Thoracic aorta (tissue), 2 donors: Measurements from ENCODE around the gene SRSF1. TPM values are rescaled to one million over a fixed set of nuclear protein-coding genes. Genes with fewer than 3 reads are reported as not detected.

Source experiments
- ATAC-seq: fragments of 150-250 bp; one replicate; pipeline ENCODE4 v1.8.0; 2017; ENCODE audit warnings: low read depth; ENCODE audit not compliant: insufficient number of reproducible peaks, low FRiP score
- DNase-seq: peaks from one replicate; pipeline ENCODE4 v3.0.0-alpha.2; 2020; ENCODE audit warnings: low spot score
- H3K27ac ChIP-seq, 2 donors: fragments of 200-600 bp; sonication (generic); 1 replicate in 1 of 2; 2 replicates in 1 of 2; pipeline ENCODE4 v1.5.1; 2016; ENCODE audit warnings: mild to moderate bottlenecking in 2 of 2, moderate library complexity in 2 of 2
- H3K27me3 ChIP-seq: fragments of 200-600 bp; sonication (generic); replicated peaks from 2 replicates; pipeline ENCODE4 v1.6.0; 2016; ENCODE audit warnings: mild to moderate bottlenecking; ENCODE audit not compliant: insufficient read depth
- H3K36me3 ChIP-seq: fragments of 200-600 bp; sonication (generic); one replicate; pipeline ENCODE4 v1.5.1; 2016
- H3K4me1 ChIP-seq, 2 donors: fragments of 200-600 bp; sonication (generic); 1 replicate in 1 of 2; 2 replicates in 1 of 2; pipeline versions ENCODE4 v1.5.1 to v1.6.0; 2016; ENCODE audit warnings: low read depth in 2 of 2, mild to moderate bottlenecking in 1 of 2; ENCODE audit not compliant: control insufficient read depth in 1 of 2
- H3K4me3 ChIP-seq: fragments of 200-600 bp; sonication (generic); 2 replicates; pipeline ENCODE4 v1.5.1; 2016; ENCODE audit warnings: mild to moderate bottlenecking
- H3K9me3 ChIP-seq: fragments of 200-600 bp; sonication (generic); 2 replicates; pipeline ENCODE4 v1.5.1; 2016
- CTCF ChIP-seq: fragments of 200-600 bp; sonication (generic); IDR thresholded peaks from one replicate; pipeline ENCODE4 v1.5.1; 2019; ENCODE audit warnings: antibody characterized with exemption
- total RNA-seq, 2 donors: library from RNA; depleted of rRNA; stranded (reverse); fragments of >200 nt; gene quantifications; one replicate each; pipeline versions ENCODE4 v1.1.0 to v1.2.3, GENCODE V29; 2016

SRSF1 gene
- total RNA-seq, 2 donors from 2014 or later = 132 to 220 TPM

- Histone ChIP-seq H3K36me3 (no peaks in the 10 kb centered on the region), H3K4me1 (peaks cover 32 to 54% of the 10 kb centered on the region in 2 donors), H3K9me3 (no peaks in the 10 kb centered on the region), H3K4me3 (peak overlapping the region; percentile 85), H3K27me3 (no peaks in the 10 kb centered on the region), H3K27ac (peak overlapping the region; percentile 93 to 94)
- peak; percentile 30 for ATAC-seq
- DNase-seq = no peak
- TF ChIP-seq CTCF = no peak
These were observed 20.0 kb downstream of the SRSF1 start for GRCh38 chr17:57986841-57987580.

GRCh38 chr17:57985675-57985974 is 21.4 kb downstream of the SRSF1 start:
- Histone ChIP-seq H3K27ac (no peak overlapping the region), H3K9me3 (no peaks in the 10 kb centered on the region), H3K4me3 (peak overlapping the region; percentile 34), H3K27me3 (no peaks in the 10 kb centered on the region), H3K36me3 (peaks cover under 1% of the 10 kb centered on the region), H3K4me1 (peaks cover 32 to 60% of the 10 kb centered on the region in 2 donors)
- no peak for TF ChIP-seq CTCF
- ATAC-seq (no peak), DNase-seq (no peak)

GRCh38 chr17:57984936-57985674 is 21.9 kb downstream of the SRSF1 start:
- no peak overlapping the region for H3K27ac ChIP-seq
- peak overlapping the region; percentile 34 for H3K4me3 ChIP-seq
- H3K4me1 ChIP-seq = peaks cover 32 to 60% of the 10 kb centered on the region in 2 donors

GRCh38 chr17:57984261-57984890 is 22.7 kb downstream of the SRSF1 start:
- H3K27ac ChIP-seq = no peak overlapping the region
- peaks cover 32 to 60% of the 10 kb centered on the region in 2 donors for H3K4me1 ChIP-seq
- DNase-seq = no peak
- no peaks in the 10 kb centered on the region for H3K27me3 ChIP-seq
- TF ChIP-seq CTCF = no peak
- H3K4me3 ChIP-seq = peak overlapping the region; percentile 34
- H3K9me3 ChIP-seq = no peaks in the 10 kb centered on the region
- ATAC-seq = no peak
- H3K36me3 ChIP-seq = peaks cover 9% of the 10 kb centered on the region

More at GRCh38 chr17:57984936-57985674, 21.9 kb downstream of the SRSF1 start:
- no peak for TF ChIP-seq CTCF
- no peaks in the 10 kb centered on the region for H3K27me3 ChIP-seq
- ATAC-seq (no peak), DNase-seq (no peak)
- no peaks in the 10 kb centered on the region for H3K9me3 ChIP-seq
- H3K36me3 ChIP-seq = peaks cover 5% of the 10 kb centered on the region

GRCh38 chr17:57983446-57983845 is 23.6 kb downstream of the SRSF1 start:
- Histone ChIP-seq H3K36me3 (peaks cover 18% of the 10 kb centered on the region), H3K27ac (no peak overlapping the region), H3K27me3 (no peaks in the 10 kb centered on the region), H3K9me3 (no peaks in the 10 kb centered on the region), H3K4me3 (no peak overlapping the region), H3K4me1 (peaks cover 32 to 53% of the 10 kb centered on the region in 2 donors)
- no peak for TF ChIP-seq CTCF
- DNase-seq (no peak), ATAC-seq (no peak)
